Mesenchymal stem cell (in vitro differentiated cells and primary cell): Measurements from ENCODE around the gene SEC11A.
"Not testable (repeated sequence)": the region's sequence is repeated elsewhere in the genome, so short reads cannot be mapped to it uniquely, and the experiment has no call there.

Source experiments
- DNase-seq: peaks from one replicate; pipeline ENCODE4 v3.0.0-alpha.2; 2013
- H2AFZ ChIP-seq: one replicate; pipeline ENCODE4 v1.6.1; 2013; ENCODE audit warnings: low read depth, mild to moderate bottlenecking, control low read depth, inconsistent platforms, low read length, moderate library complexity
- H2AK5ac ChIP-seq: 2 replicates; pipeline ENCODE4 v1.6.1; 2013; ENCODE audit warnings: low read length, moderate library complexity, mild to moderate bottlenecking, inconsistent platforms; ENCODE audit not compliant: severe bottlenecking
- H2BK120ac ChIP-seq: one replicate; pipeline ENCODE4 v1.6.1; 2013; ENCODE audit warnings: low read depth, mild to moderate bottlenecking, inconsistent platforms, low read length, moderate library complexity
- H2BK12ac ChIP-seq, 2 experiments: one replicate each; pipeline ENCODE4 v1.6.1; 2013; ENCODE audit warnings: inconsistent platforms in 2 of 2, low read length in 2 of 2, mild to moderate bottlenecking in 2 of 2, moderate library complexity in 2 of 2, control low read depth in 1 of 2
- H2BK15ac ChIP-seq: one replicate; pipeline ENCODE4 v1.6.1; 2013; ENCODE audit warnings: mild to moderate bottlenecking, low read depth, inconsistent platforms; ENCODE audit not compliant: poor library complexity, severe bottlenecking
- H2BK5ac ChIP-seq: 2 replicates; pipeline ENCODE4 v1.6.1; 2013; ENCODE audit warnings: low read depth, mild to moderate bottlenecking, low read length, control low read depth, inconsistent platforms; ENCODE audit not compliant: poor library complexity, severe bottlenecking
- H3K14ac ChIP-seq, 2 experiments: one replicate each; pipeline ENCODE4 v1.6.1; 2013; ENCODE audit warnings: inconsistent platforms in 2 of 2, low read length in 2 of 2, control low read depth in 1 of 2, mild to moderate bottlenecking in 1 of 2, moderate library complexity in 1 of 2
- H3K18ac ChIP-seq, 2 experiments: one replicate each; pipeline ENCODE4 v1.6.1; 2013; ENCODE audit warnings: inconsistent platforms in 2 of 2, low read length in 2 of 2, control low read depth in 1 of 2, low read depth in 1 of 2, mild to moderate bottlenecking in 1 of 2
- H3K23ac ChIP-seq, 2 experiments: one replicate each; pipeline ENCODE4 v1.6.1; 2013; ENCODE audit warnings: inconsistent platforms in 2 of 2, low read length in 2 of 2, mild to moderate bottlenecking in 2 of 2, moderate library complexity in 2 of 2, control low read depth in 1 of 2
- H3K27ac ChIP-seq: 2 replicates; pipeline ENCODE4 v1.5.1; 2013; ENCODE audit warnings: mild to moderate bottlenecking, moderate library complexity, low read length, control low read depth, inconsistent platforms; ENCODE audit not compliant: poor library complexity, severe bottlenecking
- H3K27me3 ChIP-seq, 2 experiments: 2 replicates each; pipeline versions ENCODE4 v1.6.1 to v1.7.0; 2013; ENCODE audit warnings: low read length in 2 of 2, mild to moderate bottlenecking in 2 of 2, moderate library complexity in 2 of 2, control low read depth in 1 of 2, inconsistent platforms in 1 of 2; ENCODE audit not compliant: control insufficient read depth in 1 of 2, insufficient read depth in 1 of 2
- H3K36me3 ChIP-seq, 2 experiments: 2 replicates each; pipeline versions ENCODE4 v1.6.1 to v1.7.0; 2013; ENCODE audit warnings: low read length in 2 of 2, control low read depth in 1 of 2, inconsistent platforms in 1 of 2, low read depth in 1 of 2, mild to moderate bottlenecking in 1 of 2; ENCODE audit not compliant: insufficient read depth in 2 of 2, control insufficient read depth in 1 of 2
- H3K4ac ChIP-seq, 2 experiments: one replicate each; pipeline ENCODE4 v1.6.1; 2013; ENCODE audit warnings: inconsistent platforms in 2 of 2, low read length in 2 of 2, mild to moderate bottlenecking in 2 of 2, moderate library complexity in 2 of 2, control low read depth in 1 of 2, low read depth in 1 of 2
- H3K4me1 ChIP-seq: 2 replicates; pipeline ENCODE4 v1.6.1; 2013; ENCODE audit warnings: low read depth, low read length, control low read depth; ENCODE audit not compliant: control insufficient read depth, insufficient read depth
- H3K4me2 ChIP-seq: 2 replicates; pipeline ENCODE4 v1.6.1; 2013; ENCODE audit warnings: low read length, mild to moderate bottlenecking, inconsistent platforms; ENCODE audit not compliant: poor library complexity, severe bottlenecking
- H3K4me3 ChIP-seq, 2 experiments: 2 replicates each; pipeline versions ENCODE4 v1.5.1 to v1.7.0; 2013; ENCODE audit warnings: low read length in 2 of 2, mild to moderate bottlenecking in 2 of 2, control low read depth in 1 of 2, low read depth in 1 of 2; ENCODE audit not compliant: insufficient read depth in 1 of 2
- H3K79me1 ChIP-seq: replicated peaks from 2 replicates; pipeline ENCODE4 v1.6.1; 2013; ENCODE audit warnings: mild to moderate bottlenecking, control low read depth, low read length, inconsistent platforms; ENCODE audit not compliant: poor library complexity, severe bottlenecking
- H3K9ac ChIP-seq: 2 replicates; pipeline ENCODE4 v1.7.0; 2013; ENCODE audit warnings: mild to moderate bottlenecking, low read length, moderate library complexity
- H3K9me3 ChIP-seq: 2 replicates; pipeline ENCODE4 v1.7.0; 2013; ENCODE audit warnings: mild to moderate bottlenecking, low read length; ENCODE audit not compliant: control insufficient read depth
- H4K8ac ChIP-seq: one replicate; pipeline ENCODE4 v1.6.1; 2013; ENCODE audit warnings: inconsistent platforms, mild to moderate bottlenecking, low read length, moderate library complexity
- H4K91ac ChIP-seq: one replicate; pipeline ENCODE4 v1.6.1; 2013; ENCODE audit warnings: mild to moderate bottlenecking, low read length, inconsistent platforms
- WGBS: methylation state at CpG from one replicate; pipeline ENCODE4 v1.1.7; 2013; ENCODE audit warnings: mixed read lengths; 5-methylcytosine and 5-hydroxymethylcytosine counted together

SEC11A gene

DNA sequence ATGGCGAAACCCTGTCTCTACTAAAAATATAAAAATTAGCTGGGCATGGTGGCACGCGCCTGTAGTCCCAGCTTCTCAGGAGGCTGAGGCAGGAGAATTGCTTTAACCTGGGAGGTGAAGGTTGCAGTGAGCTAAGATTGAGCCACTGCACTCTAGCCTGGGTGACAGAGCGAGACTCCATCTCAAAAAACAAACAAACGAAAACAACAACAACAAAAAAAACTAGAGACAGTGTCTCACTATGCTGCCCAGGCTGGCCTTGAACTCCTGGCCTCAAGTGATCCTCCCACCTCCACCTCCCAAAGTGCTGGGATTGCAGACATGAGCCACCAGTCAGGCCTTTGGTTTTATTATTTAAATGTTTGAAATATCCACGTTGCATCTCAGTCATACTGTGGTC is 35.8 kb upstream of the SEC11A start:
- H3K27me3 ChIP-seq, H3K4ac ChIP-seq, H3K9me3 ChIP-seq, H3K4me3 ChIP-seq, H3K14ac ChIP-seq, H4K91ac ChIP-seq, H2BK15ac ChIP-seq, H3K4me2 ChIP-seq, H4K8ac ChIP-seq, H2BK12ac ChIP-seq, H3K18ac ChIP-seq, H2BK120ac ChIP-seq, H3K9ac ChIP-seq, H3K36me3 ChIP-seq, H2AFZ ChIP-seq, H2BK5ac ChIP-seq, H3K23ac ChIP-seq, H3K79me1 ChIP-seq, H2AK5ac ChIP-seq, H3K27ac ChIP-seq, DNase-seq: not testable (repeated sequence)
- 100% methylated on average over 2 of the region's 6 CpGs for WGBS
- H3K4me1 ChIP-seq, result peaks cover 18% of the 10 kb centered on the region

GRCh38 chr15:84750583-84751092 is 34.7 kb upstream of the SEC11A start:
- Histone ChIP-seq H3K9me3 (no peaks in the 10 kb centered on the region), H3K79me1 (peaks cover 8% of the 10 kb centered on the region), H3K4me2 (peak overlapping the region; percentile 56), H3K14ac (no peak overlapping the region), H3K9ac (peak overlapping the region; percentile 69), H2BK15ac (no peak overlapping the region), H3K4me3 (peak overlapping the region in 1 of 2 experiments; percentile 60), H3K4ac (no peak overlapping the region), H3K27ac (no peak overlapping the region), H4K8ac (no peak overlapping the region), H4K91ac (no peak overlapping the region), H3K4me1 (peaks cover 21% of the 10 kb centered on the region), H2BK12ac (no peak overlapping the region), H3K18ac (no peak overlapping the region), H2AK5ac (no peak overlapping the region), H3K27me3 (no peaks in the 10 kb centered on the region), H3K23ac (no peak overlapping the region), H2AFZ (no peak overlapping the region), H3K36me3 (peaks cover 0 to 2% of the 10 kb centered on the region in 2 experiments), H2BK5ac (no peak overlapping the region), H2BK120ac (no peak overlapping the region)
- DNase-seq, result no peak
- 81% methylated on average over 2 of the region's 2 CpGs for WGBS

- DNase-seq, result peak; percentile 58
- Histone ChIP-seq H3K4me2 (peak overlapping the region; percentile 71), H3K4me3 (peak overlapping the region; percentile 91 to 97), H4K8ac (no peak overlapping the region), H3K27ac (peak overlapping the region; percentile 59), H3K79me1 (peaks cover 8% of the 10 kb centered on the region), H3K18ac (peak overlapping the region; percentile 88 to 94), H2AFZ (no peak overlapping the region), H2BK120ac (peak overlapping the region; percentile 92), H4K91ac (peak overlapping the region; percentile 85), H3K9ac (peak overlapping the region; percentile 98), H3K23ac (peak overlapping the region; percentile 37 to 77), H3K36me3 (peaks cover 2 to 5% of the 10 kb centered on the region in 2 experiments), H2BK12ac (peak overlapping the region in 1 of 2 experiments; percentile 66), H2AK5ac (peak overlapping the region; percentile 17), H3K4me1 (peaks cover 20% of the 10 kb centered on the region), H2BK15ac (no peak overlapping the region), H3K9me3 (no peaks in the 10 kb centered on the region), H3K27me3 (no peaks in the 10 kb centered on the region), H2BK5ac (no peak overlapping the region), H3K14ac (peak overlapping the region in 1 of 2 experiments; percentile 96), H3K4ac (peak overlapping the region in 1 of 2 experiments; percentile 98)
- WGBS, result 23% methylated on average over 15 of the region's 15 CpGs
Observed at GRCh38 chr15:84749111-84749991, 33.4 kb upstream of the SEC11A start.
